ENCODE data around the gene DDX59.

Gene DDX59

DNA sequence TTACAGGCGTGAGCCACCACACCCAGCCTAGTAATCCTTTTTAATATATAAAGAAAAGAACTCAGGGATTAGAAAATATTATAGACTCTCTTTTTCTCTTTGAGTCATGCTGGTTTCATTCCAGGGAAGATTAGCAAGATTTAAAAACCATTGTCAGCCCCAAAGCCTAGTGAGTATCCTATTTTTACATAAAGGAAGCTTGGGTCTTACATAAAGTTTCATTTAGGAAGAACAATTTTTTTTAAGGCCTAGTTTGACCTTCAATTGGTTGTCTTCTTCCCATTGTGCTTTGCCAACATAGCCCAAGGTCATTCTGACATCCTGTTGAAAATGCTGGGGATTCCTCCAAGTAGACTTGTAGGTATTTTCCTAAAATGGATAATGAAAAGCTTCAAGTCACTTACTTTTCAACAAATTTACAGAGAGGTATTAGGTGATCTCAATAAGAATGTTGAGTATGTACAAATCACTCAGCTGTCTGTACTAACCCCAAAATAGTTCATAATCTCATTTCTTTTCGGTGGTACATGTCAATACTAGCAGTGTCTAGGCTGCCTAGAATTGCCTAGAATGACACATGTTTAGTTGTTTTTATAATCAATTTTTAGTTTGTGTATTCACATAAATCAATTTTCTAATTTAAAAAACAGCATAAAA is 44.9 kb downstream of the DDX59 start:
- no peak overlapping the region for H3K9ac ChIP-seq (ENCODE audit: low read length)
- no peaks in the 10 kb centered on the region for H3K36me3 ChIP-seq (ENCODE audit: control insufficient read depth, insufficient read depth, low read length)
- no peak overlapping the region for H3K4me3 ChIP-seq (ENCODE audit: low read length)
- no peaks in the 10 kb centered on the region for H3K27me3 ChIP-seq (ENCODE audit: control insufficient read depth, insufficient read depth, low read length)
- no peaks in the 10 kb centered on the region for H3K9me3 ChIP-seq (ENCODE audit: control insufficient read depth, low read length)
- no peaks in the 10 kb centered on the region for H3K4me1 ChIP-seq (ENCODE audit: control insufficient read depth, insufficient read depth, low read length)

- Histone ChIP-seq H3K4me3 (ENCODE audit: low read length) (peak within 1 kb of the TSS; percentile 33), H3K36me3 (ENCODE audit: control insufficient read depth, insufficient read depth, low read length) (no peaks in the 10 kb centered on the region), H3K9ac (ENCODE audit: low read length) (peak within 1 kb of the TSS; percentile 74), H3K27me3 (ENCODE audit: control insufficient read depth, insufficient read depth, low read length) (no peaks in the 10 kb centered on the region), H3K9me3 (ENCODE audit: control insufficient read depth, low read length) (no peaks in the 10 kb centered on the region), H3K4me1 (ENCODE audit: control insufficient read depth, insufficient read depth, low read length) (no peaks in the 10 kb centered on the region)
These were observed 49.2 kb downstream of the DDX59 start, which contains the start of gene KIF14 for GRCh38 chr1:200620273-200621131. Gene KIF14, minus strand, starts transcription at chr1:200620751. Its CDS starts 2,028 bp downstream, at chr1:200618723.

- Histone ChIP-seq H3K9ac (ENCODE audit: low read length) (peak overlapping the region; percentile 74), H3K27me3 (ENCODE audit: control insufficient read depth, insufficient read depth, low read length) (no peaks in the 10 kb centered on the region), H3K36me3 (ENCODE audit: control insufficient read depth, insufficient read depth, low read length) (no peaks in the 10 kb centered on the region), H3K9me3 (ENCODE audit: control insufficient read depth, low read length) (no peaks in the 10 kb centered on the region), H3K4me3 (ENCODE audit: low read length) (peak overlapping the region; percentile 33), H3K4me1 (ENCODE audit: control insufficient read depth, insufficient read depth, low read length) (no peaks in the 10 kb centered on the region)
These were observed 49.8 kb downstream of the DDX59 start for GRCh38 chr1:200619894-200620272.

DNA sequence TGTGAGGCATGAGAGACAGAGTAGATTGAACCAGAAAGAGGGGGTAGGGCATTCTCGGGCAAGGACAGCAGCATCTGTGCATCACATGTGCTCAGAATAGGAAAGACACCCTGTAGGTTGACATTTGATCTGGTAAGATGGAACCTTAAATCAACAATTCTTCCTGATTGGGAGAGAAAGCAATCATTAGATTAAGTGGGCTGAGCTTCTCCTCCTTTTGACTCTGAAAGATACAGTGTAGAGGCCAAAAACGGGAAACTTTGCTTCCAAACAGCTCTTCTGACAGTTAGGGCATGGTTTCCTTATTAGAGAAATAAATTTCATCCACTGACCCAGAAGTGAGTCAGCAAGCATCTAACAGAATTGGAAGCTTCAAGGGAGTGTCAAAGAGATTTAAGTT is 58.9 kb downstream of the DDX59 start:
- Histone ChIP-seq H3K9me3 (ENCODE audit: control insufficient read depth, low read length) (no peaks in the 10 kb centered on the region), H3K4me1 (ENCODE audit: control insufficient read depth, insufficient read depth, low read length) (no peaks in the 10 kb centered on the region), H3K27me3 (ENCODE audit: control insufficient read depth, insufficient read depth, low read length) (no peaks in the 10 kb centered on the region), H3K36me3 (ENCODE audit: control insufficient read depth, insufficient read depth, low read length) (no peaks in the 10 kb centered on the region), H3K4me3 (ENCODE audit: low read length) (no peak overlapping the region), H3K9ac (ENCODE audit: low read length) (no peak overlapping the region)

DNA sequence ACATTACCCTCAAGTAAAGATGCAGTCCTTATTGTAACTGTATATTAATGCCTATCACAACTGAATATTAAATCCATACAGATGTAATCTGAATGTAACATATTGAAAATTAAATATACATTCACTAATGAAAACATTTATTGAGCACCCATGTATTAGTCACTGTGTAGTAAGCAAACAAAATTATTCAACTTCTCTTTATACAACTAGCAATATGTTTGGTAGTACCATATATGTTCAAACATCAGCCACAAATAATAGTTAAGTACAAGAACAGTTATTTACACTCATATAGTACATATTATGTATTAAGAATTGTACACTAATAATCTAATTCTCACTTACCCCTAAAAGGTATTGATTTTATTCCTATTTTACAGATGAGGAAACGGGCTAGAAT is 67.1 kb downstream of the DDX59 start:
- no peaks in the 10 kb centered on the region for H3K36me3 ChIP-seq (ENCODE audit: control insufficient read depth, insufficient read depth, low read length)
- no peak overlapping the region for H3K9ac ChIP-seq (ENCODE audit: low read length)
- H3K9me3 ChIP-seq (ENCODE audit: control insufficient read depth, low read length) = no peaks in the 10 kb centered on the region
- no peak overlapping the region for H3K4me3 ChIP-seq (ENCODE audit: low read length)
- H3K27me3 ChIP-seq (ENCODE audit: control insufficient read depth, insufficient read depth, low read length) = no peaks in the 10 kb centered on the region
- H3K4me1 ChIP-seq (ENCODE audit: control insufficient read depth, insufficient read depth, low read length) = no peaks in the 10 kb centered on the region
